Coronary artery (tissue), 2 donors: ENCODE measurements around the gene SLC16A4.
A peak's percentile ranks its signal among the peaks of the same experiment; 100 is the strongest.

ENCODE experiments used
- DNase-seq: peaks from one replicate; pipeline ENCODE4 v3.0.0-alpha.2; 2017; ENCODE audit warnings: low spot score
- H3K27ac ChIP-seq, 2 donors: fragments of 200-600 bp; sonication (generic); one replicate each; pipeline ENCODE4 v1.5.1; 2016 to 2019
- H3K4me3 ChIP-seq: fragments of 200-600 bp; sonication (generic); 2 replicates; pipeline ENCODE4 v1.5.1; 2016; ENCODE audit warnings: mild to moderate bottlenecking, moderate library complexity
- CTCF ChIP-seq: fragments of 200-600 bp; sonication (generic); IDR thresholded peaks from one replicate; pipeline ENCODE4 v1.5.1; 2019; ENCODE audit warnings: antibody characterized with exemption

The SLC16A4 gene

GRCh38 chr1:110430901-110431300, 40.1 kb upstream of the SLC16A4 start:
- Histone ChIP-seq H3K27ac (no peak overlapping the region), H3K4me3 (no peak overlapping the region)
- TF ChIP-seq CTCF: no peak
- DNase-seq: no peak

GRCh38 chr1:110430366-110430765, 39.5 kb upstream of the SLC16A4 start:
- TF ChIP-seq CTCF: no peak
- DNase-seq: no peak
- Histone ChIP-seq H3K27ac (no peak overlapping the region), H3K4me3 (no peak overlapping the region)

DNA sequence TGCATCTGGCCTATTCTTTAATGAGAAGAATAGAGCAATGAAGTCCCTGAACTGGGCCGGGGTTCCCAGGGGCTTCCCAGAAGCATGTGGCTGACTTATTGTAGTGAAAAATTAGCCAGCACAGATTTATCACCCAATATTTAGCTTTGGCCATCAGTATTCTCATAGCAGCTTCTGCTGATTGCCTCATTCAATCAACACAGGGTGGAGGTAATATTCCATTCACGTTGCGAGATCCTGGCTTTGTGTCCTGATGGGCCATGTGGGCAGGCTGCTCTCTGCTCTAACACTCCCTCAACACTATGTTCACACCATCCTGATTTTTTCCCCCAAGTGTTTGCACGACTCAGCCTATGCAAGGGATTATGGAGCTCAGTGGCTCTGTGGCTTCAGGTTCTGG, 38.1 kb upstream of the SLC16A4 start:
- no peak for TF ChIP-seq CTCF
- Histone ChIP-seq H3K27ac (peak overlapping the region in 1 of 2 donors; percentile 22), H3K4me3 (no peak overlapping the region)
- DNase-seq: no peak

GRCh38 chr1:110426854-110427253, 36.0 kb upstream of the SLC16A4 start:
- H3K27ac ChIP-seq: no peak overlapping the region
- no peak overlapping the region for H3K4me3 ChIP-seq
- DNase-seq: no peak
- TF ChIP-seq CTCF: no peak

DNA sequence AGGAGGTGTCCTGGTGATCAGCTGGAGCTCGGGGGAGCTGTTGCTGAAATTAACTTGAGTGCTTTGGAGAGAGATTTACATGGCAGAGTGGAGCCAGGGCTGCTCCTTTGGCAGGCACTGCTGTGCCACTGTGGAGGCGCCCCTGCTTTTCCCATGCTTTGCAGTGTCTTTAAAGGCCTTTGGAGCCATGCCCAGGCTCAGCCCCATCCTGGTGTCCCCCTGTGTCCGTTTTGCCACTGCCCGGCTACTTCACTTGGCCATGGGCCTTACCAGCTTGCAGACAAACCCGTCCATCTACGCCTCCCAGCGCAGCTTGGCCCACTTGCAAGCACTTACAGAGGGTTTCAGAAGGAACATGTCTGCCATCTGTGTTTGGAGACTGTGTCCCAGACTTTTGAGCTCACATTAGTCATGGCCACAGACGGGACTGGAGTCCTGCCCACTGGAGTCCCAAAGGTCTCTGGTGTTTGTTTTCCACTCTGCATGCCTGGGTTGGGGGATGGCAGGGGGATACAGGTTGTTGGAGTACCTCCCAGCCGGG, 34.9 kb upstream of the SLC16A4 start:
- no peak for DNase-seq

GRCh38 chr1:110424699-110425611, 34.1 kb upstream of the SLC16A4 start:
- H3K27ac ChIP-seq: no peak overlapping the region
- TF ChIP-seq CTCF: no peak
- no peak for DNase-seq

More for the DNA sequence above, 34.9 kb upstream of the SLC16A4 start:
- H3K4me3 ChIP-seq: no peak overlapping the region
- TF ChIP-seq CTCF: no peak
- peak overlapping the region in 1 of 2 donors; percentile 44 for H3K27ac ChIP-seq

More at GRCh38 chr1:110424699-110425611, 34.1 kb upstream of the SLC16A4 start:
- H3K4me3 ChIP-seq: no peak overlapping the region
